ENCODE results near the gene CREB5.

- no peak for TF ChIP-seq EP300 (IDR thresholded peaks at IDR 0.05; ENCODE audit: borderline replicate concordance)
- TF ChIP-seq, protein P1, sequence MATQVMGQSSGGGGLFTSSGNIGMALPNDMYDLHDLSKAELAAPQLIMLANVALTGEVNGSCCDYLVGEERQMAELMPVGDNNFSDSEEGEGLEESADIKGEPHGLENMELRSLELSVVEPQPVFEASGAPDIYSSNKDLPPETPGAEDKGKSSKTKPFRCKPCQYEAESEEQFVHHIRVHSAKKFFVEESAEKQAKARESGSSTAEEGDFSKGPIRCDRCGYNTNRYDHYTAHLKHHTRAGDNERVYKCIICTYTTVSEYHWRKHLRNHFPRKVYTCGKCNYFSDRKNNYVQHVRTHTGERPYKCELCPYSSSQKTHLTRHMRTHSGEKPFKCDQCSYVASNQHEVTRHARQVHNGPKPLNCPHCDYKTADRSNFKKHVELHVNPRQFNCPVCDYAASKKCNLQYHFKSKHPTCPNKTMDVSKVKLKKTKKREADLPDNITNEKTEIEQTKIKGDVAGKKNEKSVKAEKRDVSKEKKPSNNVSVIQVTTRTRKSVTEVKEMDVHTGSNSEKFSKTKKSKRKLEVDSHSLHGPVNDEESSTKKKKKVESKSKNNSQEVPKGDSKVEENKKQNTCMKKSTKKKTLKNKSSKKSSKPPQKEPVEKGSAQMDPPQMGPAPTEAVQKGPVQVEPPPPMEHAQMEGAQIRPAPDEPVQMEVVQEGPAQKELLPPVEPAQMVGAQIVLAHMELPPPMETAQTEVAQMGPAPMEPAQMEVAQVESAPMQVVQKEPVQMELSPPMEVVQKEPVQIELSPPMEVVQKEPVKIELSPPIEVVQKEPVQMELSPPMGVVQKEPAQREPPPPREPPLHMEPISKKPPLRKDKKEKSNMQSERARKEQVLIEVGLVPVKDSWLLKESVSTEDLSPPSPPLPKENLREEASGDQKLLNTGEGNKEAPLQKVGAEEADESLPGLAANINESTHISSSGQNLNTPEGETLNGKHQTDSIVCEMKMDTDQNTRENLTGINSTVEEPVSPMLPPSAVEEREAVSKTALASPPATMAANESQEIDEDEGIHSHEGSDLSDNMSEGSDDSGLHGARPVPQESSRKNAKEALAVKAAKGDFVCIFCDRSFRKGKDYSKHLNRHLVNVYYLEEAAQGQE (IDR thresholded peaks at IDR 0.05; ENCODE audit: low read depth), result no peak
- TF ChIP-seq TCF12 (IDR thresholded peaks at IDR 0.05; ENCODE audit: low read depth), result no peak
- TF ChIP-seq YY1 (IDR thresholded peaks at IDR 0.05; ENCODE audit: low read depth), result no peak
- TF ChIP-seq CREB1 (IDR thresholded peaks at IDR 0.05; ENCODE audit: low read depth), result no peak
- TF ChIP-seq EGR1 (IDR thresholded peaks at IDR 0.05), result no peak
- TF ChIP-seq NFIC (IDR thresholded peaks at IDR 0.05), result no peak
- TF ChIP-seq CEBPB (IDR thresholded peaks at IDR 0.05), result no peak
- no peak for TF ChIP-seq MAX (IDR thresholded peaks at IDR 0.05)
- no peak for TF ChIP-seq TAF1 (IDR thresholded peaks at IDR 0.05; ENCODE audit: low read depth)
Observed at GRCh38 chr7:28542410-28542809, 130.1 kb downstream of the CREB5 start.
